Prostate gland (tissue), 2 donors: Measurements from ENCODE around the gene UGT1A3. TPM values are rescaled to one million over a fixed set of nuclear protein-coding genes. Genes with fewer than 3 reads are reported as not detected.

Experiments used
- DNase-seq: peaks from one replicate; pipeline ENCODE4 v3.0.0-alpha.2; 2019; ENCODE audit warnings: low spot score
- H3K27ac ChIP-seq, 2 donors: fragments of 200-600 bp; sonication (generic); 2 replicates each; pipeline ENCODE4 v1.5.1; 2017 to 2019
- H3K27me3 ChIP-seq: fragments of 200-600 bp; sonication (generic); replicated peaks from 2 replicates; pipeline ENCODE4 v1.5.1; 2019; ENCODE audit not compliant: insufficient read depth
- H3K36me3 ChIP-seq, 2 donors: fragments of 200-600 bp; sonication (generic); 1 replicate in 1 of 2; 2 replicates in 1 of 2; pipeline versions ENCODE4 v1.5.1 to v1.8.1; 2017 to 2019
- H3K4me1 ChIP-seq: fragments of 200-600 bp; sonication (generic); replicated peaks from 2 replicates; pipeline ENCODE4 v1.5.1; 2019
- H3K4me3 ChIP-seq, 2 donors: fragments of 200-600 bp; sonication (generic); 2 replicates each; pipeline ENCODE4 v1.5.1; 2017 to 2019
- H3K9me3 ChIP-seq: fragments of 200-600 bp; sonication (generic); 2 replicates; pipeline ENCODE4 v1.5.1; 2017
- POLR2A ChIP-seq: fragments of 450-650 bp; IDR thresholded peaks from one replicate; pipeline ENCODE4 v1.6.1; 2016; ENCODE audit warnings: antibody characterized with exemption, mild to moderate bottlenecking
- POLR2AphosphoS5 ChIP-seq: sonication (generic); formaldehyde crosslinking; IDR thresholded peaks from one replicate; pipeline ENCODE4 v1.6.1; 2017; ENCODE audit warnings: antibody characterized with exemption
- WGBS: methylation state at CpG from one replicate; pipeline ENCODE4 v1.1.5; 2018; 5-methylcytosine and 5-hydroxymethylcytosine counted together
- intact Hi-C: fragments of 100-400 bp; cut with DNase I; formaldehyde crosslinking; loops from one replicate; pipeline ENCODE4 v1.14.2; 2022
- total RNA-seq, 2 donors: library from RNA; depleted of rRNA; stranded (reverse); fragments of >200 nt; gene quantifications; one replicate each; pipeline ENCODE4 v1.1.0, GENCODE V29; 2016
- TF ChIP-seq, protein P1 (sequence below), 4 experiments: fragments of 200-600 bp in 2 of 4; fragments of 450-650 bp in 2 of 4; sonication (generic) in 2 of 4; IDR thresholded peaks; 1 replicate in 3 of 4; 2 replicates in 1 of 4; pipeline ENCODE4 v1.5.1; 2016 to 2019; ENCODE audit warnings: antibody characterized with exemption in 4 of 4, mild to moderate bottlenecking in 2 of 4, moderate library complexity in 2 of 4

UGT1A3 gene
- total RNA-seq, 2 donors from 2014 or later = 0.64 TPM; not detected in 1

DNA sequence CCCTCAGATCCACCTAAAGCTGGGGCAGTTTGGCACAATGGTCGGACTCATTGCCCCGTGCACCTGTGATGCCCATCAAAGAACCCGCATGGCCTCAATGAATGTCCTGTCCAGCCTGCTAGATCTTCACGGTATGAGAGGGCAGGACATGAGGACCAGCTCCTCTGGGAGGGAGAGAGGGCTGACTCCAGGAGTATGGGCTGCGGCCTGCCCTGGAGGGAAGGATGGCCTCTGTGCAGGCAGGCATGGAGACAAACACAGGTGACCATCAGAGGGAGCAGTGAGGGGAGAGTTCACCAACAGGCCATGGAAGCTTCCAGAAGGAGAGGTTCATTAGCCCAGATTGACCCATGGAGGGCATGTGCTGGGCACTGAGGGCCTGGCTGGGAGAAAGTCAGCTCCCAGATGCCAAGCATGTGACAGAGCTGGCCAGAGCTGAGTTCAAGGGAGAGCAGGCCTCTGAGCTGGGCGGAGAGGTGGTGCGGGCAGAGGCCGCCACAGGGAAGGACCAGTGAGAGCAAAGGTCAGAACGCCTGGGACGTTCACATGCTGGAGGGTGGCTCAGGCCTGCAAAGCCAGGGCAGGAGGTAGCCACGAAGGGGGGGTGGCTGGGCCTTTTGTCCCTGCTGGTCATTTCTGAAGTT, 89.3 kb downstream of the UGT1A3 start:
- 93% methylated on average over 11 of the region's 11 CpGs for WGBS
- DNase-seq = no peak
- Histone ChIP-seq H3K27me3 (no peaks in the 10 kb centered on the region), H3K27ac (no peak overlapping the region), H3K36me3 (no peaks in the 10 kb centered on the region), H3K9me3 (no peaks in the 10 kb centered on the region), H3K4me1 (no peaks in the 10 kb centered on the region), H3K4me3 (no peak overlapping the region)
- intact Hi-C loops = no loop called here
- TF ChIP-seq, protein P1, sequence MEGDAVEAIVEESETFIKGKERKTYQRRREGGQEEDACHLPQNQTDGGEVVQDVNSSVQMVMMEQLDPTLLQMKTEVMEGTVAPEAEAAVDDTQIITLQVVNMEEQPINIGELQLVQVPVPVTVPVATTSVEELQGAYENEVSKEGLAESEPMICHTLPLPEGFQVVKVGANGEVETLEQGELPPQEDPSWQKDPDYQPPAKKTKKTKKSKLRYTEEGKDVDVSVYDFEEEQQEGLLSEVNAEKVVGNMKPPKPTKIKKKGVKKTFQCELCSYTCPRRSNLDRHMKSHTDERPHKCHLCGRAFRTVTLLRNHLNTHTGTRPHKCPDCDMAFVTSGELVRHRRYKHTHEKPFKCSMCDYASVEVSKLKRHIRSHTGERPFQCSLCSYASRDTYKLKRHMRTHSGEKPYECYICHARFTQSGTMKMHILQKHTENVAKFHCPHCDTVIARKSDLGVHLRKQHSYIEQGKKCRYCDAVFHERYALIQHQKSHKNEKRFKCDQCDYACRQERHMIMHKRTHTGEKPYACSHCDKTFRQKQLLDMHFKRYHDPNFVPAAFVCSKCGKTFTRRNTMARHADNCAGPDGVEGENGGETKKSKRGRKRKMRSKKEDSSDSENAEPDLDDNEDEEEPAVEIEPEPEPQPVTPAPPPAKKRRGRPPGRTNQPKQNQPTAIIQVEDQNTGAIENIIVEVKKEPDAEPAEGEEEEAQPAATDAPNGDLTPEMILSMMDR (IDR thresholded peaks at IDR 0.05) = no peak
- TF ChIP-seq POLR2A (no peak), POLR2AphosphoS5 (no peak)

DNA sequence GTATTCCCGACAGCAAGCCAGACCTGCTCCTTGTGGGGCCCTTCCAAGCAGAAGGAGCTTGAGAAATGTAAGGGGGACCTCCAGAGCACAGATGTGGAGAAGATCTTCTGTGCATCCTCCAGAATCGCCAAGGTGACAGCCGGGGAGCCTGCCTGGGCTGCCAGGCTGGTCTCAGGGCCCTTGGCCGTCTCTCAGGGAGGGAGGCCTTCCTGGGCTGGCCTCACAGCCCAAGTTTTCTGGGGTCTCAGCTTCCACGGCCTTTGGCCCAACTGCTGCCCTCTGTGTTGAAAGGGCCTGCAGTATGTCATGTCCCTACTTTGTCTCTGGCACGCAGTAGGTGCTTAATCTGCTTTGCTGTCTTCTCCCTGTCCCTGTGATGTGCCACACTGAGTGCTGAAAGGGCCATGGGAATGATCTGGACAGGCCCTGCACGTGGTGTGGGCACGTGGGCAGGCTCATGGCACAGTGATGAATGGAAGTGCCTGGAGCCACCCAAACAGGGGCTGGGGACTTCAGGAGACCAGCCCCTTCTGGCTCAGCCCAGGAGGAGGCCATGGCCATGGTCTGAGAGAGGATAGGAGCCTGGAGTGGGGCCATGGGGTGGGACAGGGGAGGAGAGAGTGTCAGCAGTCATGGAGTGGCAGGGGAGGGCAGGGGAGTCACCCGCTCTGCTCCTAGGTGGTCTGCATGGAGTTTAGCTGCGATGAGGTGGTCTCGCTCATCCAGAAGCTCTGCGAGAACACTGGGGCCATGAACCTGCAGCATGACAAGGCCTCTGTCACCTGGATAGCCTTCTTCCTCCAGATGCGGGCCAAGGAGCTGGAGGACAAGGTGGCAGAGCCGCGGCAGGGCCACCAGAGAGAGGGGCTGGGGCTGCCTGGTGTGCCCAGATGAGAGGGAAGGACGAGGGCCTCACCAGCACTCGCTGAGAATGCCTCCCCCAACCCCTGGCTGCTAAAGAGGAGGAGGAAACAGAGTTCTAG, 90.1 kb downstream of the UGT1A3 start:
- WGBS = 82% methylated on average over 17 of the region's 17 CpGs
- Histone ChIP-seq H3K4me1 (no peaks in the 10 kb centered on the region), H3K27ac (no peak overlapping the region), H3K27me3 (no peaks in the 10 kb centered on the region), H3K4me3 (no peak overlapping the region), H3K9me3 (no peaks in the 10 kb centered on the region), H3K36me3 (no peaks in the 10 kb centered on the region)
- intact Hi-C loops = no loop called here
- no peak for DNase-seq
- TF ChIP-seq, protein P1 (IDR thresholded peaks at IDR 0.05) = no peak
- TF ChIP-seq POLR2AphosphoS5 (no peak), POLR2A (no peak)

DNA sequence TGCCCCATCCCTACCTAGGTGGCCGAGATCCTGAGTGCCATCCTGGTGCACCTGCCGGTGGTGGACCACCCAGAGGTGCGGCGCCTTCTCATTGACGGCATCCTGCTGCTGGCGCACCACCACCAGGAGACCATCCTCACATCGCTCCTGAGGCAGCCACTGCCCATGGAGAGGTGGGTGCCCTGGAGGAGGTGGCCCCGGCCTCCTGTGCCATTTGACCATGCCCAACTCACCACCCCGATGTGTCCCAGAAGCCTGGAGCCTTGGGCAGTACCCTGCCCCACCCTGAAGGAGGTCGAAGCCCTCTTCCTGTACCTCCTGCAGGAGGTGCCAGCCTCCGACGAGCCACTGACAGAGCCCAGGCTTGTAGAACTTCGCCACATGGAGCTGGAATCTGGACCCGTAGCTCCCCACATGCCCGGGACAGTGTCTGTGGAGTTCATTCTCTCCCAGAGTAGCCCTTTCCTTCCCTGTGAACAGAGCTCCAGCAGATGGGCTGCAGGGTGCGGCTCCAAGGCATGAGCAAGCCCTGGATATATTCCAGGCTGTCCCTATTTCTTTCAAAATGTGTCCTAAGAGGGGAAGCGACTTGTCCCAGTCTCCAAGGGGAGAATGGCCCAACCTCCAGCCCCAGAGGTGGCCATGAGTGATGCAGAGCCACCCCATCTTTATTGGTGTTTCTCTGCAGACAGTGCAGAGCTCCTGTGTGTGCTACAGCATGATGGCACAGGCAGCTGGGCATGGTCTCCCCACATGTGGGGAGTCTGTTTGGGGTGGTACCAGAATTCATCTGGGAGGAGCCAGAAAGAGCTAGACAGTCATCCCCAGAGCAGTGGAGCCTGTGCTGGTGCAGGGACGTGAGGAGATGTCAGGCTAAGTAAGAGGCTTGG, 91.3 kb downstream of the UGT1A3 start:
- intact Hi-C loops = no loop called here
- Histone ChIP-seq H3K4me1 (no peaks in the 10 kb centered on the region), H3K9me3 (no peaks in the 10 kb centered on the region), H3K4me3 (no peak overlapping the region), H3K36me3 (no peaks in the 10 kb centered on the region), H3K27ac (no peak overlapping the region), H3K27me3 (no peaks in the 10 kb centered on the region)
- 91% methylated on average over 18 of the region's 18 CpGs for WGBS
- TF ChIP-seq POLR2A (no peak), POLR2AphosphoS5 (no peak)
- TF ChIP-seq, protein P1 (IDR thresholded peaks at IDR 0.05) = no peak
- DNase-seq = no peak

DNA sequence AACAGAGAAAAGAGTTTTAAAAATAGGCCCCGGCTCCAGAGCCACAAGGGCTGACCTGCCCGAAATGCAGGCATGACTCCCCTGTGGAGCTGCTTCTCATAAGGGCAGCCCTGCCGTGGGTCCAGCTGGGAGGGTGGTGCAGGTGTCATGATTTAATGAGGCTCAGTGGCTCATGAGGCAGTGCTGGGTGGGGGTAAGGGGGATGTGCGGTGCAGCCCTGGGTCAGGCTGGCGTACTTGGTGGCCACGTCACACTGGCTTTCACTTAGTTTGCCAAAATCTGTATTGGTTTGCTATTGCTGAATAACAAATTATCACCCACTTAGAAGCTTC, 91.9 kb downstream of the UGT1A3 start:
- WGBS = 84% methylated on average over 6 of the region's 6 CpGs
- Histone ChIP-seq H3K4me3 (no peak overlapping the region), H3K36me3 (no peaks in the 10 kb centered on the region), H3K27ac (no peak overlapping the region), H3K27me3 (no peaks in the 10 kb centered on the region), H3K4me1 (no peaks in the 10 kb centered on the region), H3K9me3 (no peaks in the 10 kb centered on the region)
- TF ChIP-seq POLR2A (no peak), POLR2AphosphoS5 (no peak)
- TF ChIP-seq, protein P1 (IDR thresholded peaks at IDR 0.05) = no peak
- intact Hi-C loops = no loop called here
- DNase-seq = no peak
